Kidney epithelial cell (primary cell): ENCODE results near the gene ARHGEF17. TPM values are rescaled to one million over a fixed set of nuclear protein-coding genes. Genes with fewer than 3 reads are reported as not detected.

ENCODE experiments used
- DNase-seq: peaks from one replicate; pipeline ENCODE4 v3.0.0-alpha.2; 2010; ENCODE audit warnings: low read depth
- H3K27me3 ChIP-seq: 2 replicates; pipeline ENCODE4 v1.6.0; 2011; ENCODE audit warnings: low read length; ENCODE audit not compliant: control insufficient read depth, insufficient read depth
- H3K36me3 ChIP-seq: 2 replicates; pipeline ENCODE4 v1.5.1; 2011; ENCODE audit warnings: low read length; ENCODE audit not compliant: control insufficient read depth, insufficient read depth
- H3K4me3 ChIP-seq: 2 replicates; pipeline ENCODE4 v1.5.1; 2011; ENCODE audit warnings: low read depth, mild to moderate bottlenecking, control low read depth, low read length
- total RNA-seq: library from RNA; depleted of rRNA; stranded (reverse); fragments of >200 nt; gene quantifications from 2 replicates; pipeline ENCODE4 v1.2.3, GENCODE V29; 2015
- TF ChIP-seq, protein P1 (sequence below): IDR thresholded peaks from 2 replicates; pipeline ENCODE4 v1.5.1; 2011; ENCODE audit warnings: mild to moderate bottlenecking, moderate library complexity, low read length, control low read depth, inconsistent platforms; ENCODE audit not compliant: insufficient read depth, poor library complexity, severe bottlenecking

The ARHGEF17 gene
- total RNA-seq, 1 donor from 2014 or later = 25.5 TPM

DNA sequence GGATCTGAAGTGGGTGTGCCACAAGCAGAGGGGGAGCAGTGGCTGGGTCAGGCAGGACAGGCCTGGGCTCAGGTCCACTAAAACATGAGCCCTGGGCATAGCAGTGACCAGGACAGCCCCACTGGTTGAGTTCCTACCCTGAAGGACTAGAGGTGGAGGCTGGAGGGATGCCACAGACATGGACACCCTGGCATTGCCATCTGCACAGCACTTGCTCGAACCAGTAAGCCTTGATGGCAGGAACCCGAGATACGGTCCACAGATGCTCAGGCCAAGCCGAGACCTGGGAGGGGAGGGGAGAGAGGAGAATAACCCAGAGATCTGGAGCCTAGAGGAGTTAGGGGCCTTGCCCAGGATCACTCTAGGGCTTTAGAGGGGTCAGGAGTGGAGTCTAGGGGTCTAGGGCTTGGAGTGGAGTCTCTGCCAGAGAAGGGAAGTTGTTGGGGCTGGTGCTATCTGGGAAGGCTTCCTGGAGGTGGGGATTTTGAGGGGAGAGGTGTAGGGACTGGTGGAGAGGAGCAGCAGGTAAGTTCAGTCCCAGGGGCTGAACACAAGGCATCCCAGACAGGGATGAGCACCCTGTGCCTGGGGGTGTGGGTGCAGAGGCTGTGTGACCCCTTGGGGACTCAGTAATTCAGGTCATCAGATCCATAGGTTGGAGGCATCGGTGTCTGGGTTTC, 37.5 kb downstream of the ARHGEF17 start:
- no peak overlapping the region for H3K4me3 ChIP-seq
- no peaks in the 10 kb centered on the region for H3K36me3 ChIP-seq
- no peak for DNase-seq
- no peaks in the 10 kb centered on the region for H3K27me3 ChIP-seq
- TF ChIP-seq, protein P1, sequence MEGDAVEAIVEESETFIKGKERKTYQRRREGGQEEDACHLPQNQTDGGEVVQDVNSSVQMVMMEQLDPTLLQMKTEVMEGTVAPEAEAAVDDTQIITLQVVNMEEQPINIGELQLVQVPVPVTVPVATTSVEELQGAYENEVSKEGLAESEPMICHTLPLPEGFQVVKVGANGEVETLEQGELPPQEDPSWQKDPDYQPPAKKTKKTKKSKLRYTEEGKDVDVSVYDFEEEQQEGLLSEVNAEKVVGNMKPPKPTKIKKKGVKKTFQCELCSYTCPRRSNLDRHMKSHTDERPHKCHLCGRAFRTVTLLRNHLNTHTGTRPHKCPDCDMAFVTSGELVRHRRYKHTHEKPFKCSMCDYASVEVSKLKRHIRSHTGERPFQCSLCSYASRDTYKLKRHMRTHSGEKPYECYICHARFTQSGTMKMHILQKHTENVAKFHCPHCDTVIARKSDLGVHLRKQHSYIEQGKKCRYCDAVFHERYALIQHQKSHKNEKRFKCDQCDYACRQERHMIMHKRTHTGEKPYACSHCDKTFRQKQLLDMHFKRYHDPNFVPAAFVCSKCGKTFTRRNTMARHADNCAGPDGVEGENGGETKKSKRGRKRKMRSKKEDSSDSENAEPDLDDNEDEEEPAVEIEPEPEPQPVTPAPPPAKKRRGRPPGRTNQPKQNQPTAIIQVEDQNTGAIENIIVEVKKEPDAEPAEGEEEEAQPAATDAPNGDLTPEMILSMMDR = no peak

DNA sequence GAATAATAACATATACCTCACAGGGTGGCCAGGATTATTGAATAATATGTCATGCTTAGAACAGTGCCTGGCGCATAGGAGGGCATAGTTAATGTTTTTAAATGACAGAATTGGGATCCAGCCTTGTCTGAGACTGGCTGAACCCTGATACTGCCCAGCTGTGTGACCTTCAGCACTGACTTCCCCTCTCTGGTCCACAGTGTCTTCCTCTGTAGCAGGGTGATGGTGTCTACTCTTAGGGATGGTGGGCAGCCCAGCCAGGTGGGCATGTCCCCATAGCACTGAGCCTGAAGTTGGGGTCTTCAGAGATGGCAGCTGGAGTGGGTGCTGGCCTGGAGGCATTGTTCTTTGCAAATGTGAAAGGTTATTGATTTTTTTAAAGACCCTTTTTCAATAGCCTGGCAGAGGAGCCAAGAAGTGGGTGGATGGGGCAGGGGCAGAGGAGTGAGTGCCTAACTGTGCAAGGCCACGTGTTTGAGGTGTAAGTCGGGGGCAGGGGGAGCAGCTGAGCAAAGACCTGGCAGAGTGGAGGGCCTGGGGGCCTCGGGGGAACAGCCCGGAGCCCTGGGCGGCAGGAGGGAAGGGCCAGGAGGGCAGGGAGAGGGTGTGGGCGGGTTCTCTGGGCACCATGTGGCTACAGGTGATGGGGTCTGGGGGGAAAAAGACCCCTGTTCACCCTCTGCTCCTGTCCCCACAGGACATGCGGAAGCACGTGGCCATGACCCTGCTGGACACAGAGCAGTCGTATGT, 38.3 kb downstream of the ARHGEF17 start:
- DNase-seq = no peak
- TF ChIP-seq, protein P1 = no peak
- H3K4me3 ChIP-seq = no peak overlapping the region
- H3K36me3 ChIP-seq = no peaks in the 10 kb centered on the region
- no peaks in the 10 kb centered on the region for H3K27me3 ChIP-seq

DNA sequence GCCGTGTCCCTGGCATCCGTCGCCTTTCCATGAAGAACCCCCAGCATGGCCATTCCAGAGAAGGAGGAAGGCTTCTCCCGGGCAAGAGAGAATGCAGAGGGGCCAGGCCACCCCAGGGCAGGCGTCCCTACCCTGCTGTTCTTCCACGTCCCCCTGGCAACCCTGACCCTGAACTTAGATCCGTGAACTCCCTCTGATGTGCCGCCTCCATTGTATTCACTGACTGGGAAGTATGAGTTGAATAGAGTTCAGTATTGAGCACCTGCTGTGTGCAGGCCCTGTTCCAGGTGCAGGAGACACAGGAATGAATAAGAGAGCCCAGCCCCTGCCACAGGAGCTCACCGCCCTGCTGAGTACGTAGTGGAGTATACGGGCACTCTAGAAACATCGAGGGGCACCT, 39.0 kb downstream of the ARHGEF17 start:
- Histone ChIP-seq H3K27me3 (no peaks in the 10 kb centered on the region), H3K4me3 (no peak overlapping the region)
- TF ChIP-seq, protein P1 = no peak

DNA sequence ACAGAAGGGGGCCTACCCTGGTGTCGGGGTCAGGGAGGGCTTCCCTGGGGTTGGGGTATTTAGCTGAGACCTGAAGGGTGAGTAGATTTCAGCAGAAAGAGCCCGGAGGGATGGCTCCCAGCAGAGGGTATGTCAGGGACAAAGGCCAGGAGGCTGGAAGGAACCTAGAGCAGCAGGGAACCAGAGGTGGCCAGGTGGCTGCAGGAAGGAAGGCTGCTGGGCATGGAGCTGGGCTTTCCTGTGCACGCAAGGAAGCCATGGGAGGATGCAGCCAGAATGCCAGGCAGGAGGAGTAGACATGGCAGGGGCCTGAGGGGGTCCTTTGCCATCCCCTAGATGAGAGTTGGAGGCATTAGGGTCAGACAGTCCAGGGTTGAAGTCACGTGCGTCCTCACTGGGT, 40.8 kb downstream of the ARHGEF17 start:
- Histone ChIP-seq H3K36me3 (no peaks in the 10 kb centered on the region), H3K27me3 (no peaks in the 10 kb centered on the region), H3K4me3 (no peak overlapping the region)
- TF ChIP-seq, protein P1 = no peak
- no peak for DNase-seq

More for the DNA sequence above, 39.0 kb downstream of the ARHGEF17 start:
- DNase-seq = no peak
- no peaks in the 10 kb centered on the region for H3K36me3 ChIP-seq

DNA sequence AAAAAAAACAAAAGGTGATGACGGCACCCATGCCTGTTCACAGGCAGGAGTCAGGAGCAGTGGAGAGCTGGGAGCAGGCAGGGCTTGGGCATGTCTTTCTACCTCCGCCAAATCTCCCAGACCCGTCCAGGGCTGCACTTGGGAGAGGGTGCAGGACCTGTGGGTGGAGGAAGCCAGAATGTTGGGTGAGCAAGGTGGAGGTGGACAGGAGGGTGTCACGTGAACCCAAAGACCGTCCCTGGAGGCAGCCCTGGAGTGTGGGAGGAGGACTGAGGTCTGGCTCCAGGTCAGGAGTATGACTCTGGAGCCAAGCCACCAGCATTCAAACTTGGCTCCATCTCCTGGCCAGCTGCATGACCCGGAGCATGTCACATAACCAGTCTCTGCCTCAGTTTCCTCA, 41.6 kb downstream of the ARHGEF17 start:
- no peak for DNase-seq
- no peaks in the 10 kb centered on the region for H3K36me3 ChIP-seq
- no peaks in the 10 kb centered on the region for H3K27me3 ChIP-seq
- no peak overlapping the region for H3K4me3 ChIP-seq
- TF ChIP-seq, protein P1 = no peak
